ENCODE measurements around the gene AMDHD1.
"Not testable (repeated sequence)": the region's sequence is repeated elsewhere in the genome, so short reads cannot be mapped to it uniquely, and the experiment has no call there.

Gene AMDHD1

DNA sequence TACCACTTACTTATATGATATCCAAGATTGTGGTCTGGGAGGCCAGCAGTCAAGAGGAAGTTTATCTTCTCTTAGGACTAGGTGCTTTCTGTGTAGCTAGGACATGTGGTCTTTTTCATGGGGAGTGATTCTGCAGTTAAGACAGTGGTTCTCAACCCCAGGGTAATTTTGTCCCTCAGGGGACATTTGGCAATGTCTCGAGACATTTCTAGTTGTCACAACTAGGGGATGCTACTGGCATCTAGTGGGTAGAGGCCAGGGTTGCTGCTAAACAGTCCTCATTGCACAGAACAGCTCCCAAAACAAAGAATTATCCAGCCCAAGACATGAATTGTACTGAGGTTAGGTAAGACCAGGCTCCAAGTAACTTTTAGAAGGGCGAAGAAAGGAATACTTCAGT, 20.0 kb downstream of the AMDHD1 start:
- DNase-seq (ENCODE audit: low read depth), result no peak

DNA sequence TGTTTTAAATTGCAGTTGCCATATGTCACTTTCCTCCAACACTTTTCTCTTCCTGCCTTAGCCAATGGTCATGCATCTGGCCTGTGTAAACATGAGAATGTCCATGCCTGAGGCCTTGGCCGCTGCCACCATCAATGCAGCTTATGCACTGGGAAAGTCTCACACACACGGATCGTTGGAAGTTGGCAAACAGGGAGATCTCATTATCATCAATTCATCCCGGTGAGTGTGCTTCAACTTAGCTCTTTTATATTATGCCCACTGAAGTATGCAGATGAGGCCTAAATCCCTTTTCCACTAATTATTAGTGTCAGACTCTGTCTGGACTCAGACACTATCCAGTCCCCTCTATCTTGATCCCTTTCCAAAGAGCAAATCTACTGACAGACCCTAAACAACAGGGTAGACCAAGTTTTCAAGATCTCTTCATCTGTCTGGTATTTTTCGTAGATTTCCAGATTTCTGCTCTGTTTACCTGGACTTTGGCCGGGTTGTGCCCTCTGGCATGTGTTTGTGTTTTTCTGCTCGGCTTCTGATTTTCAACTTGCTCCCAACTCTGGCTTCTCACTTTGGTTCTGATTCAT, 23.2 kb downstream of the AMDHD1 start:
- DNase-seq (ENCODE audit: low read depth), result no peak

DNA sequence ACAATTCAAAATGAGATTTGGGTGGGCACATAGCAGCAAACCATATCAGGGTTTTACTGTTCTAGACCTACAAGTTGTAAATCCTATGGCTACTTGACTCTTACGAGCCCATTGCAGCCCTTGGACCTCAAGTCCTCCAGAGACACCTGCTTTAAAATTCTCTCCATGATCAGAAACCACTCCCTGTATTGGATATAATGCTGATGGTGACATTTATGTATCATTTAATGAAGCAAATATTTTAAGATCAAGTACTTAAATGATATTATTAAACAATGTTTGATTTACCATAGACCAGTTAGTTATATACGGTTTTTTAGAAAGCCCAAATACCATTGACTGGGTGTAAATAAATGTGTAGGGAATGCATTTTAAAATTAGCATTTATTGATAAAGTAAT, 24.2 kb downstream of the AMDHD1 start:
- no peak for DNase-seq (ENCODE audit: low read depth)

DNA sequence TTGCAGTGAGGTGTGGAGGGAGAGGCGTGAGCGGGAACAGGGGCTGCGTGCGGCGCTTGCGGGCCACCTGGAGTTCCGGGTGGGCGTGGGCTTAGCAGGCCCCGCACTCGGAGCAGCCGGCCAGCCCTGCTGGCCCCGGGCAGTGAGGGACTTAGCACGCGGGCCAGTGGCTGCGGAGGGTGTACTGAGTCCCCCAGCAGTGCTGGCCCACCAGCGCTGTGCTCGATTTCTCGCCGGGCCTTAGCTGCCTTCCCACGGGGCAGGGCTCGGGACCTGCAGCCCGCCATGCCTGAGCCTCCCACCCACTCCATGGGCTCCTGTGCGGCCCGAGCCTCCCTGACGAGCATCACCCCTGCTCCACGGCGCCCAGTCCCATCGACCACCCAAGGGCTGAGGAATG, 26.0 kb downstream of the AMDHD1 start:
- not testable (repeated sequence) for DNase-seq (ENCODE audit: low read depth)

DNA sequence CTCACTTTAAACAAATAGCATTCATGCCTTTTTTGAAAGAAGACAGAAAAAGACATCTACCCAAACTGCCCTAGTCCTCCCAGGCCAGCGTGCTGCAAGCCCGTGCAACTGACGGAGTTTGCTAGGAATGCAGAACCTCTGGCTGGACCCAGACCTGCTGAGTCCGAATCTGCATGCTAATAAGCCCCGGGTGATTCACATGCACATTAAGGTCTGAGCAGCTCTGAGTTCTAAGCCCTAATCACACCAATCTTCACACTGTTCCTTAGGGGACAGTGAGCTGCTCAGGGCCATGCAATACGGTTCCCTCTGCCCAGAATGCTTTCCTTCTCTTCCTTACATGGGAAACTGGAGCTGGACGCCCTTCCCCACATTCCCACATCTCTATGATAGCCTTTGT, 27.8 kb downstream of the AMDHD1 start:
- DNase-seq (ENCODE audit: low read depth), result no peak

DNA sequence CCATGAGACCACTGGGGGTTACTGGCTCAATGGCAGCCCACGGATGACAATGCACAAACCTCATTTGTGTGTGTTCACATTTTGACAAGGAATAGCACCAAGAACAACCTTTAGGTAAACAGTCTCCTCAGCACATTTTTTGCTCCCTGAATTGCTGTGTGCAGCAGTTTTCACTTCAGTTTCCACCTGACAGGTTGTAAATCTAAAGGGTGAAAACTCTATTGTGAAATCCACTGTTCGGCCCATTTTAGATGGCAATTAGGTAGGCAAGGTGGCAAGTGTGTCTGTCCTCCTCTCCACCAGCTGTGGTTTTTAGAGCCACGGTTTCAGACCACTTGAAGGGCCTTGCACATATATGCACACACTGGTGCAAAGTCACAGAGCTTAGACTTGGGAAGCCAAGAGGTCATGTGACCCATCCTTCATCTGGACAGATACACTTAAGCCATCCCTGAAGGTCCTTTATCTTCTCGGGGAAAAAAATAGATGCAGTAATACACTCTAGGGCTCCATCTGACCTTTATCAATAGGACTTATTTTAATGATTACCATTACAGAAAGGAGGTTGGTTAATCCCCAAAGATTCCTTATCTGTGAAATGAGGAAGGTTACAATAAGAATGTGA, 29.8 kb downstream of the AMDHD1 start:
- DNase-seq (ENCODE audit: low read depth), result no peak

DNA sequence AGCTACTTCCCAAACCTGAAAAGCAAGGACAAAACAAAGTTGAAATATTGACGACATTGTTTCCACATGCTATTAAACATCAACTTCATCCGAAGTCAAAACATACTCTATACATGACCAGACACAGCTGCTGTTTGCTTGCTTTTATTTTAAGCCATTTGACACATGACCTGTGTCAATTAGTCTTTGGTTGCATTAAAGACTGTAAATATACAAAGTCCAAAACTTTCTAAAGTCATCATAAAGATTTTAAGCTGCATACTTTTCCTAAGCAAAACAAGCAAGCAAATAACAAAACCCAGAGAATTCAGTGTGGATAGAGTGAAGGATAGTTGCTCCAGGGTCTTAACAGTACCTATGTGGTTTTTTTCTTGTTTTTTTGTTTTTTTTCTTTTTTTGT, 31.2 kb downstream of the AMDHD1 start:
- DNase-seq (ENCODE audit: low read depth), result no peak

DNA sequence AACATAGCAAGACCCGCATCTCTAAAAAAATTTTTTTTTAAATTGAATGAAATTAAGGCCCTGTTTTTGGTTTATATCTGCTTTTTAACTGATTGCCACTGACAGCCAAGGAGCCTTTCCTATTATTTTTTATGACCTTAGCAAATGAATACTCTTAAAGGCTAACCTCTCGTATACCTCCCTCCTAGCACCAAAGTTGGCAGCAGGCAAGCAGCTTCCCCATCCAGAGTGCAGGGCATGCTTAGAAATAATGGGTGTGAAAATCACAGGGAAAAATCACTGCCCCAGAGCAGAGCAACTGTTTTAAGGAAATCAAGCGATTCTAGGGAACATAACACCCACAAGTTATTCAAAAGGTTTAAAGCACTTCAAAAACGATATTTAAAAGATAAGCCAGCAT, 32.4 kb downstream of the AMDHD1 start:
- DNase-seq (ENCODE audit: low read depth), result no peak

GRCh38 chr12:95976416-95976832, 33.3 kb downstream of the AMDHD1 start:
- DNase-seq (ENCODE audit: low read depth), result no peak

- DNase-seq (ENCODE audit: low read depth), result no peak
These were observed 34.7 kb downstream of the AMDHD1 start for GRCh38 chr12:95977764-95978305.

GRCh38 chr12:95978351-95978750, 35.2 kb downstream of the AMDHD1 start:
- DNase-seq (ENCODE audit: low read depth), result no peak

DNA sequence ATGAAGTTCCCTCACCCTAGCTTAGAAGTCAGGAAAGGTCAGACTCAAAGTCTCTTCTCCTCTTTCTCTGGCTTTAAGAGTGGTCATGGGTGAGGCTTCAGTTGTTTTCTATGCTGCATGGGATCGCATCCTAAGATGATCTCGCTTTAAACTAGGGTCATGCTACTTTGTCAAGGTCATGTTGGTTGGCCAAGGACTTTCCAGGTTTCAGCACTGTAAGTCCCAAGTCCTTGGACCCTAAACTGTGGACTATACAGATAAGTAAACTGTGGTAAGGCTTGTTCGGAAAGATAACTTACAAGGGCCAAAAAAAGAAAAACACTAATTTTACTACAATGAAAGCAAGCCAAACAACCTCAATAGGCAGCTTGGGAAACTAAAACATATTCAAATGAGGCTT, 35.6 kb downstream of the AMDHD1 start:
- no peak for DNase-seq (ENCODE audit: low read depth)

- no peak for DNase-seq (ENCODE audit: low read depth)
These were observed 37.3 kb downstream of the AMDHD1 start for GRCh38 chr12:95980437-95980836.

DNA sequence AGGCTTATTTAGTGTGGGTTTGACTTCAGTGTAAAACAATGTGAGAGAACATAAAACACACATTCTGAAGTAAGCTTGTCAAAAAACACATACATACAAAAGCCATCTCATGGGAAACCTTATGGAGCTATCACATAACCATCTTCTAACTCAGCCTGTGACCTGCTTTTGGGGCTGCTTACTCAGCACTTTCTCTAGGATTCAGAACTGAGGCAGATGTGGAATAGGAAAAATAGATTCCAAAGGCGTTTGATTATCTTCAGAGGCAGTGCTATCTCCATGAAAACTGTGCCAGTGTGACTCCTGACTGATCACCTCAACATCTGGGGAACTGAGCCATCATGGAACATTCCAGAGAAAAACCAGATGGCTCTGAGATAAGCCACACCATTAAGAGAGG, 39.5 kb downstream of the AMDHD1 start:
- no peak for DNase-seq (ENCODE audit: low read depth)

- no peak for DNase-seq (ENCODE audit: low read depth)
These were observed 41.6 kb downstream of the AMDHD1 start for GRCh38 chr12:95984682-95985081.

- no peak for DNase-seq (ENCODE audit: low read depth)
These were observed 43.8 kb downstream of the AMDHD1 start for GRCh38 chr12:95986635-95987570.

GRCh38 chr12:95988506-95989275, 45.6 kb downstream of the AMDHD1 start:
- no peak for DNase-seq (ENCODE audit: low read depth)

- DNase-seq (ENCODE audit: low read depth), result no peak
These were observed 46.5 kb downstream of the AMDHD1 start for GRCh38 chr12:95989504-95990123.

DNA sequence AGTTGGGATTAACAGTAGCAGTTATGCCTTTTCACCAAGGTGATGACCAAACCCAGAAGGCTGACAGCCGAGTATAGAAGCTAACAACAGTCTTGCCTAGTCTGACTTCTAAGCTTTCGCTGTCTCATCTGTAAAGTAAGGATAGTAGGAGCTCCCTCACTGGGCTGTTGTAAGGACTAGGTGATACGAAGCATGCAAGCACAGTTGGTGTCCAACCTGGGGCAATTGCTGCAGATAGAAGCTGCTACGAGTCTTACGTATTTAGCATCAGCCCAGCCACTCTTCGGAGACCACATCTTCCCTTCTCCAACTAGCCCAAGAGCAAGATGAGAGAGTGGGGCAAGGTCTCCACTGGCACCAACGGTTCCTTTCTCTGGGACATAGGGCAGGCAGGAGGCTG, 47.0 kb downstream of the AMDHD1 start:
- DNase-seq (ENCODE audit: low read depth), result no peak

- DNase-seq (ENCODE audit: low read depth), result no peak
These were observed 50.8 kb downstream of the AMDHD1 start for GRCh38 chr12:95993907-95994306.

DNA sequence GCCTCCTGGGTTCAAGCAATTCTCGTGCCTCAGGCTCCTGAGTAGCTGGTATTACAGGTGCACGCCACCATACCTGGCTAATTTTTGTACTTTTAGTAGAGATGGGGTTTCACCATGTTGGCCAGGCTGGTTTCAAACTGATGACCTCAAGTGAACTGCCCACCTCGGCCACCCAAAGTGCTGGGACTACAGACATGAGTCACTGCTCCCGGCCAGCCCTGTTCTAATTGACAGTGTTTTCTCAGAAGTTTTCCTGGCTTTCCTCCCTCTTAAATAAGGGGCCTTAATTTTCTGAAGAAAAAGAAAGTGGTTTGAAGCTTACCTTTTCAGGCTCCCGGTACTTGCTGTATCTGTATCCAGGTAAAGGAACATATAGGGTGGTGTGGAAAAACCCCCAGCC, 51.3 kb downstream of the AMDHD1 start:
- DNase-seq (ENCODE audit: low read depth), result no peak

Measured in stimulated activated CD8-positive, alpha-beta memory T cell treated with anti-CD3 and anti-CD28 coated beads, Interleukin-15, amount 100 ng/mL, for 1 hour (primary cell).